Measurements from ENCODE around the gene EIF3I. TPM values are rescaled to one million over a fixed set of nuclear protein-coding genes. Genes with fewer than 3 reads are reported as not detected.
A peak's percentile ranks its signal among the peaks of the same experiment; 100 is the strongest.

Gene EIF3I
- polyA plus RNA-seq, 3 donors, result 126 to 162 (median 151) TPM

GRCh38 chr1:32200226-32201010 is 21.8 kb upstream of the EIF3I start, which contains the start of gene CCDC28B:
CCDC28B (plus strand) TSS chr1:32200595; CDS start chr1:32201936, 1,341 bp downstream.
- 0% methylated on average over 17 of the region's 34 CpGs for WGBS (ENCODE audit: insufficient coverage)
- peak within 1 kb of the TSS; percentile 59 to 79 (median 79) for H3K4me3 ChIP-seq (replicated peaks in 1 of 3; ENCODE audit: low read depth in 2 of 3, low read length in 3 of 3)
- DNase-seq, result peak in 2 of 3 donors; percentile 27 to 30
- peak within 1 kb of the TSS; percentile 91 for H2AFZ ChIP-seq (ENCODE audit: insufficient read depth, low read depth, low read length, poor library complexity, severe bottlenecking)
- intact Hi-C loops (cut with micrococcal nuclease), result no loop called here
- H3K27ac Mint-ChIP-seq, result peak within 1 kb of the TSS; percentile 28 to 87 (median 82)
- TF ChIP-seq CTCF (IDR thresholded peaks at IDR 0.05), result no peak
- H3K36me3 Mint-ChIP-seq, result peaks cover 25 to 28% of the 10 kb centered on the region in 2 donors
- H3K27ac ChIP-seq (ENCODE audit: low read depth in 1 of 2, low read length in 2 of 2), result peak within 1 kb of the TSS in 1 of 2 donors; percentile 59
- H3K79me2 ChIP-seq (ENCODE audit: insufficient read depth, low read length), result no peaks in the 10 kb centered on the region
- H3K9me3 ChIP-seq (replicated peaks in 1 of 2; ENCODE audit: control insufficient read depth in 1 of 2, insufficient read depth in 1 of 2, low read length in 2 of 2), result no peaks in the 10 kb centered on the region
- H3K4me1 ChIP-seq (ENCODE audit: control insufficient read depth in 1 of 2, insufficient read depth in 2 of 2, low read length in 2 of 2), result peaks cover 27 to 30% of the 10 kb centered on the region in 2 donors
- peaks cover 26% of the 10 kb centered on the region for H3K4me1 Mint-ChIP-seq
- no peaks in the 10 kb centered on the region for H3K27me3 ChIP-seq (ENCODE audit: control insufficient read depth in 2 of 2, insufficient read depth in 2 of 2, low read length in 2 of 2)
- H3K9me3 Mint-ChIP-seq, result no peaks in the 10 kb centered on the region
- no peaks in the 10 kb centered on the region for H4K20me1 ChIP-seq (ENCODE audit: insufficient read depth, low read length)
- H3K4me3 Mint-ChIP-seq, result peak within 1 kb of the TSS; percentile 91 to 94
- peaks cover 0 to 7% (median 6%) of the 10 kb centered on the region in 3 donors for H3K27me3 Mint-ChIP-seq (ENCODE audit: low read depth in 3 of 3)
- peaks cover 20 to 31% of the 10 kb centered on the region in 2 donors for H3K36me3 ChIP-seq (replicated peaks in 1 of 2; ENCODE audit: control insufficient read depth in 1 of 2, insufficient read depth in 2 of 2, low read length in 2 of 2)
- peak within 1 kb of the TSS; percentile 60 for H3K9ac ChIP-seq (ENCODE audit: insufficient read depth, low read length, poor library complexity, severe bottlenecking)
- H3K4me2 ChIP-seq (replicated peaks; ENCODE audit: extremely low read depth, low read length, poor library complexity, severe bottlenecking), result peak within 1 kb of the TSS; percentile 68

DNA sequence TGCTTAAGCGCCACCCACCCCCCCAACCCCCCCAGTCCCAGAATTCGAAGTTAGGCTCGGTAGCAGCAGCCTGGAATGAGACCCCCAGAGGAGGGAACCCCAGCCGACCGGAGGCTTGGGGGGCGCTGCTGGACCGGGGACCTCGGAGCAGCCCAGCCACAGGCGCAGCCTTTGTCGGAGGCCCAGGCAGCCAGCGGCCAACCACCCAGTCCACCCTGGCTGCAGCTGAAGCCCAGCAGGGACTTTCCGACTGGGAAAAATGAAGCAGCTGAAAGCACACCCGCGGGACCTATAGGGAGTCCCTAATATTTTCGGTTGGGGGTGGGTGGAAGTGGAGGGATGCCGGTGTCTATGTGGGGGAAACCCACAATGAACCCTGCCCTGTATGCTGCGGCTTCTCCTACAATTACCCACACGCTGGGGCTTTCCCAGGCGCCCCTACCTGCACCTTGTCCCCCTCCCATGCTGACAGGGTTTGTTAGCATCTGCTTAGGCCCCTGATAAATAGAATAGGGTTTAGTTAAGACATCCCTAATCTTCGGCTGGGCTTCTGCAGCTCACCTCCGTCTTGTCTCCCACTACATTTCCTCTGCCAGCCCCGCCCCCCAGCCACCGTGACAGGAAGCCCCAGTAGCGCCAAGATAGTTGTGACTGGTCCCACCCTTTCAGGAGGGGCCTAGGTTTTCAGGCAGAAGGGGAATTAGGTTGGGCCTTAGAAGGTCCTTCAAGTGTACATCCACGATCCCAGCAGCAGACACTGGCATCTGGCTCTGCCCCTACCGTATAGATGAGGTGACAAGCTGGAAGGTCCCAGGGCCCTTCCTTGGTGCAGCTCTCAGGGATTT is 21.0 kb upstream of the EIF3I start:
- peak in 1 of 3 donors; percentile 58 for DNase-seq
- peak overlapping the region; percentile 59 to 79 (median 79) for H3K4me3 ChIP-seq (replicated peaks in 1 of 3; ENCODE audit: low read depth in 2 of 3, low read length in 3 of 3)
- H3K4me2 ChIP-seq (replicated peaks; ENCODE audit: extremely low read depth, low read length, poor library complexity, severe bottlenecking), result peak overlapping the region; percentile 68
- no peaks in the 10 kb centered on the region for H3K79me2 ChIP-seq (ENCODE audit: insufficient read depth, low read length)
- H3K4me1 Mint-ChIP-seq, result peaks cover 31% of the 10 kb centered on the region
- peak overlapping the region in 4 of 7 donors; percentile 4 to 87 (median 48) for H3K27ac Mint-ChIP-seq
- H3K4me1 ChIP-seq (ENCODE audit: control insufficient read depth in 1 of 2, insufficient read depth in 2 of 2, low read length in 2 of 2), result peaks cover 34 to 38% of the 10 kb centered on the region in 2 donors
- peak overlapping the region in 1 of 2 donors; percentile 59 for H3K27ac ChIP-seq (ENCODE audit: low read depth in 1 of 2, low read length in 2 of 2)
- peaks cover 12 to 22% of the 10 kb centered on the region in 2 donors for H3K36me3 ChIP-seq (replicated peaks in 1 of 2; ENCODE audit: control insufficient read depth in 1 of 2, insufficient read depth in 2 of 2, low read length in 2 of 2)
- H3K9me3 ChIP-seq (replicated peaks in 1 of 2; ENCODE audit: control insufficient read depth in 1 of 2, insufficient read depth in 1 of 2, low read length in 2 of 2), result no peaks in the 10 kb centered on the region
- H4K20me1 ChIP-seq (ENCODE audit: insufficient read depth, low read length), result no peaks in the 10 kb centered on the region
- H3K36me3 Mint-ChIP-seq, result peaks cover 18 to 20% of the 10 kb centered on the region in 2 donors
- peak overlapping the region; percentile 91 for H2AFZ ChIP-seq (ENCODE audit: insufficient read depth, low read depth, low read length, poor library complexity, severe bottlenecking)
- H3K9me3 Mint-ChIP-seq, result no peaks in the 10 kb centered on the region
- WGBS (ENCODE audit: insufficient coverage), result under 1% methylated on average over 11 of the region's 26 CpGs
- intact Hi-C loops (cut with micrococcal nuclease), result no loop called here
- no peaks in the 10 kb centered on the region for H3K27me3 ChIP-seq (ENCODE audit: control insufficient read depth in 2 of 2, insufficient read depth in 2 of 2, low read length in 2 of 2)
- H3K9ac ChIP-seq (ENCODE audit: insufficient read depth, low read length, poor library complexity, severe bottlenecking), result peak overlapping the region; percentile 60
- H3K4me3 Mint-ChIP-seq, result peak overlapping the region; percentile 91 to 94
- no peak for TF ChIP-seq CTCF (IDR thresholded peaks at IDR 0.05)
- H3K27me3 Mint-ChIP-seq (ENCODE audit: low read depth in 3 of 3), result peaks cover 2 to 7% (median 6%) of the 10 kb centered on the region in 3 donors

All from CD14-positive monocyte (primary cell).